Measurements from ENCODE around the gene ALK. TPM values are rescaled to one million over a fixed set of nuclear protein-coding genes. Genes with fewer than 3 reads are reported as not detected.
A peak's percentile ranks its signal among the peaks of the same experiment; 100 is the strongest.

Gene ALK
- total RNA-seq, 2 donors from 2014 or later, result 0.13 to 0.46 TPM

GRCh38 chr2:29212009-29212408, 709.4 kb downstream of the ALK start:
- Mint-ChIP-seq H3K9me3 (no peaks in the 10 kb centered on the region), H3K4me1 (peaks cover 3% of the 10 kb centered on the region), H3K27ac (no peak overlapping the region), H3K4me3 (no peak overlapping the region), H3K27me3 (ENCODE audit: insufficient read depth) (peaks cover 14% of the 10 kb centered on the region), H3K36me3 (ENCODE audit: low read depth) (no peaks in the 10 kb centered on the region)
- no peak overlapping the region for H3K9ac ChIP-seq (ENCODE audit: extremely low read depth, low read length, poor library complexity, severe bottlenecking)
- H3K4me3 ChIP-seq (ENCODE audit: low read length), result no peak overlapping the region
- TF ChIP-seq, protein P1, sequence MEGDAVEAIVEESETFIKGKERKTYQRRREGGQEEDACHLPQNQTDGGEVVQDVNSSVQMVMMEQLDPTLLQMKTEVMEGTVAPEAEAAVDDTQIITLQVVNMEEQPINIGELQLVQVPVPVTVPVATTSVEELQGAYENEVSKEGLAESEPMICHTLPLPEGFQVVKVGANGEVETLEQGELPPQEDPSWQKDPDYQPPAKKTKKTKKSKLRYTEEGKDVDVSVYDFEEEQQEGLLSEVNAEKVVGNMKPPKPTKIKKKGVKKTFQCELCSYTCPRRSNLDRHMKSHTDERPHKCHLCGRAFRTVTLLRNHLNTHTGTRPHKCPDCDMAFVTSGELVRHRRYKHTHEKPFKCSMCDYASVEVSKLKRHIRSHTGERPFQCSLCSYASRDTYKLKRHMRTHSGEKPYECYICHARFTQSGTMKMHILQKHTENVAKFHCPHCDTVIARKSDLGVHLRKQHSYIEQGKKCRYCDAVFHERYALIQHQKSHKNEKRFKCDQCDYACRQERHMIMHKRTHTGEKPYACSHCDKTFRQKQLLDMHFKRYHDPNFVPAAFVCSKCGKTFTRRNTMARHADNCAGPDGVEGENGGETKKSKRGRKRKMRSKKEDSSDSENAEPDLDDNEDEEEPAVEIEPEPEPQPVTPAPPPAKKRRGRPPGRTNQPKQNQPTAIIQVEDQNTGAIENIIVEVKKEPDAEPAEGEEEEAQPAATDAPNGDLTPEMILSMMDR (conservative IDR thresholded peaks at IDR 0.05), result peak; percentile 66
- no peaks in the 10 kb centered on the region for H3K9me3 ChIP-seq (ENCODE audit: control insufficient read depth, low read length)
- 81% methylated on average over 5 of the region's 5 CpGs for WGBS, 2 experiments (ENCODE audit: insufficient coverage in 1 of 2, insufficient read length in 1 of 2)
- H3K27ac ChIP-seq (ENCODE audit: low read depth, low read length), result no peak overlapping the region
- no peaks in the 10 kb centered on the region for H3K27me3 ChIP-seq (ENCODE audit: control insufficient read depth, insufficient read depth, low read length, poor library complexity, severe bottlenecking)
- H3K4me1 ChIP-seq (ENCODE audit: control insufficient read depth, insufficient read depth, low read length), result no peaks in the 10 kb centered on the region
- no peaks in the 10 kb centered on the region for H3K36me3 ChIP-seq (ENCODE audit: control insufficient read depth, insufficient read depth, low read length)
- peak; percentile 63 for DNase-seq

DNA sequence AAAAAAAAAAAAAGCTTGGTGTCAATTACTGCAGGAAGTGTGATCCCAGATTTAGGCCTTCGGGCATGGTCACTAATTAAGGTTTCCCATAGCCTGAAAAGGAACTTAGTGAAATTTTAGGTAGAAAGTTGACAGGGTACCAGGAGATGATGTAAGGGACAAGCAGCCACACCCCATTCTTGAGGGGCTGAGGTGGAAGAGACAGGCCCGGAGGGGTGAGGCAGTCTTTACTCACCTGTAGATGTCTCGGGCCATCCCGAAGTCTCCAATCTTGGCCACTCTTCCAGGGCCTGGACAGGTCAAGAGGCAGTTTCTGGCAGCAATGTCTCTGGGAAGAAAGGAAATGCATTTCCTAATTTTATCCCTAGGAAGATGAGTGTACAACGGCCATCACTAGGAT, 711.8 kb downstream of the ALK start:
- Histone ChIP-seq H3K9ac (ENCODE audit: extremely low read depth, low read length, poor library complexity, severe bottlenecking) (no peak overlapping the region), H3K27ac (ENCODE audit: low read depth, low read length) (no peak overlapping the region), H3K27me3 (ENCODE audit: control insufficient read depth, insufficient read depth, low read length, poor library complexity, severe bottlenecking) (no peaks in the 10 kb centered on the region), H3K4me3 (ENCODE audit: low read length) (no peak overlapping the region), H3K9me3 (ENCODE audit: control insufficient read depth, low read length) (no peaks in the 10 kb centered on the region), H3K4me1 (ENCODE audit: control insufficient read depth, insufficient read depth, low read length) (no peaks in the 10 kb centered on the region), H3K36me3 (ENCODE audit: control insufficient read depth, insufficient read depth, low read length) (no peaks in the 10 kb centered on the region)
- 96 to 99% methylated on average over 3 to 4 of the region's 5 CpGs for WGBS, 2 experiments (ENCODE audit: insufficient coverage in 1 of 2, insufficient read length in 1 of 2)
- peaks cover 35% of the 10 kb centered on the region for H3K27me3 Mint-ChIP-seq (ENCODE audit: insufficient read depth)
- peaks cover 11% of the 10 kb centered on the region for H3K4me1 Mint-ChIP-seq
- H3K9me3 Mint-ChIP-seq, result no peaks in the 10 kb centered on the region
- TF ChIP-seq, protein P1 (conservative IDR thresholded peaks at IDR 0.05), result no peak
- no peaks in the 10 kb centered on the region for H3K36me3 Mint-ChIP-seq (ENCODE audit: low read depth)
- DNase-seq, result peak; percentile 13
- H3K4me3 Mint-ChIP-seq, result no peak overlapping the region
- H3K27ac Mint-ChIP-seq, result no peak overlapping the region

DNA sequence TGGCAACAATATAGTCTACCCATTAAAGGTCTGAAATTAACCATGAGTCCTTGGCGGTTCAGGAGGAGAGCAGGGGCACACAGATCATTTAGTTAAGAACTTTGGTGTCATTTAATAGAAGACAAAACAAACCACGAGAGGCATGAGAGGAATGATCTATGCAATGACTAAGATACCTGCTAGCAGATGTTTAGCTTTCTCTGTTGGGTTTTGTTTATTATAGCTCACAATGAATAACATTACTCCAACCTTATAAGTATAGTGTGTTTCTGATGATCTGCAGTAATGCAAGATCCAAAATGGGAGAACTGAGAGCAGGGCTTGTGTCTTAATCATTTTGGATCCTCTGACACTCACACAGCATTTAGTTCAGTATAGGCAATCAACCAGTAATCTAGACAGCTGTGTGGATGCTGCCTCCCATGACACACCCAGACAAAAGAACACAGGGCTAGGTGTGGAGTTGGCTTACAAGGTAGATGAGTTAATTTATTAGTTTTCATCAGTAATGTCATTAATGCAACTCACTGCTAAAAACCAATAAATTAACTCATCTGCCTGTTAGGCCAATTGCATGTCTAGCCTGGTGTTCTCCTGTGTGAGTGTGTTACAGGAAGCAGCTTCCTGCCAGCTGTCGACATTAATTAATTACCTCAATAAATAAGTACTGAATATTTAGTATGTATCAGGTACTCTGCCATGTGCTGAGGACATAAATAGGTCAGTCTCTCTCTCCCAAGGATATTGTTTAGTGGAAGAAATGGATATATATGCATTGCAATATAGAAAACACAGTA, 713.8 kb downstream of the ALK start:
- H3K27me3 ChIP-seq (ENCODE audit: control insufficient read depth, insufficient read depth, low read length, poor library complexity, severe bottlenecking), result no peaks in the 10 kb centered on the region
- H3K27ac ChIP-seq (ENCODE audit: low read depth, low read length), result no peak overlapping the region
- H3K36me3 ChIP-seq (ENCODE audit: control insufficient read depth, insufficient read depth, low read length), result no peaks in the 10 kb centered on the region
- Mint-ChIP-seq H3K4me1 (peaks cover 14% of the 10 kb centered on the region), H3K9me3 (no peaks in the 10 kb centered on the region), H3K27me3 (ENCODE audit: insufficient read depth) (peaks cover 36% of the 10 kb centered on the region), H3K36me3 (ENCODE audit: low read depth) (no peaks in the 10 kb centered on the region), H3K27ac (no peak overlapping the region), H3K4me3 (no peak overlapping the region)
- no peak overlapping the region for H3K4me3 ChIP-seq (ENCODE audit: low read length)
- DNase-seq, result no peak
- H3K9me3 ChIP-seq (ENCODE audit: control insufficient read depth, low read length), result no peaks in the 10 kb centered on the region
- TF ChIP-seq, protein P1 (conservative IDR thresholded peaks at IDR 0.05), result no peak
- H3K9ac ChIP-seq (ENCODE audit: extremely low read depth, low read length, poor library complexity, severe bottlenecking), result no peak overlapping the region
- H3K4me1 ChIP-seq (ENCODE audit: control insufficient read depth, insufficient read depth, low read length), result no peaks in the 10 kb centered on the region
- 93 to 100% methylated on average over 1 to 3 of the region's 3 CpGs for WGBS, 2 experiments (ENCODE audit: insufficient coverage in 1 of 2, insufficient read length in 1 of 2)
